ENCODE results near the gene DENND5A.

Gene DENND5A

DNA sequence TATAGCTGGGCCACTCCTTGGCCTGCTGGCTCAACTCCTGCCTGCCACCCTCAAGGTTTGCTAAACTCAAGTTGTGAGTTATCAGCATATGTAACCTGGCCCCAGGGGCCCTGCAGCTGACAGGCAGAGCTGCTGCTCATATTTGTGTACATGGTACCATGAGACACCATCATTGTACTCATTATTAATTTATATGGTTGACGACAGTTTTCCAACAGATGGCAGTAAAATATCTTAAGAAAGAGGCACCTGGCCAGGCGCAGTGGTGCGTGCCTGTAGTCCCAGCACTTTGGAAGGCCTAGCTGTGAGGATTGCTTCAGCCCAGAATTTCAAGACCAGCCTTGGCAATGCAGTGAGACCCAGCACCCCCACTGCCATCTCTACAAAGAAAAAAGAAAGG is 11.4 kb upstream of the DENND5A start:
- peaks cover 16% of the 10 kb centered on the region for H3K4me1 Mint-ChIP-seq
- H3K4me3 Mint-ChIP-seq = no peak overlapping the region
- peaks cover 34% of the 10 kb centered on the region for H3K36me3 Mint-ChIP-seq (ENCODE audit: low read depth)
- TF ChIP-seq, protein P1, sequence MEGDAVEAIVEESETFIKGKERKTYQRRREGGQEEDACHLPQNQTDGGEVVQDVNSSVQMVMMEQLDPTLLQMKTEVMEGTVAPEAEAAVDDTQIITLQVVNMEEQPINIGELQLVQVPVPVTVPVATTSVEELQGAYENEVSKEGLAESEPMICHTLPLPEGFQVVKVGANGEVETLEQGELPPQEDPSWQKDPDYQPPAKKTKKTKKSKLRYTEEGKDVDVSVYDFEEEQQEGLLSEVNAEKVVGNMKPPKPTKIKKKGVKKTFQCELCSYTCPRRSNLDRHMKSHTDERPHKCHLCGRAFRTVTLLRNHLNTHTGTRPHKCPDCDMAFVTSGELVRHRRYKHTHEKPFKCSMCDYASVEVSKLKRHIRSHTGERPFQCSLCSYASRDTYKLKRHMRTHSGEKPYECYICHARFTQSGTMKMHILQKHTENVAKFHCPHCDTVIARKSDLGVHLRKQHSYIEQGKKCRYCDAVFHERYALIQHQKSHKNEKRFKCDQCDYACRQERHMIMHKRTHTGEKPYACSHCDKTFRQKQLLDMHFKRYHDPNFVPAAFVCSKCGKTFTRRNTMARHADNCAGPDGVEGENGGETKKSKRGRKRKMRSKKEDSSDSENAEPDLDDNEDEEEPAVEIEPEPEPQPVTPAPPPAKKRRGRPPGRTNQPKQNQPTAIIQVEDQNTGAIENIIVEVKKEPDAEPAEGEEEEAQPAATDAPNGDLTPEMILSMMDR (IDR thresholded peaks at IDR 0.05; ENCODE audit: unreplicated experiment in 3 of 3) = no peak
- no peaks in the 10 kb centered on the region for H3K9me3 Mint-ChIP-seq
- no peaks in the 10 kb centered on the region for H3K27me3 Mint-ChIP-seq (ENCODE audit: low read depth)
- no peak overlapping the region for H3K27ac Mint-ChIP-seq

- H3K4me3 Mint-ChIP-seq = no peak overlapping the region
- H3K9me3 Mint-ChIP-seq = no peaks in the 10 kb centered on the region
- TF ChIP-seq, protein P1 (IDR thresholded peaks at IDR 0.05; ENCODE audit: unreplicated experiment in 3 of 3) = no peak
- peaks cover 15% of the 10 kb centered on the region for H3K36me3 Mint-ChIP-seq (ENCODE audit: low read depth)
- peaks cover 20% of the 10 kb centered on the region for H3K4me1 Mint-ChIP-seq
- peak overlapping the region; percentile 20 to 70 (median 29) for H3K27ac Mint-ChIP-seq
- H3K27me3 Mint-ChIP-seq (ENCODE audit: low read depth) = no peaks in the 10 kb centered on the region
Observed at GRCh38 chr11:9274499-9275258, 9.5 kb upstream of the DENND5A start.

DNA sequence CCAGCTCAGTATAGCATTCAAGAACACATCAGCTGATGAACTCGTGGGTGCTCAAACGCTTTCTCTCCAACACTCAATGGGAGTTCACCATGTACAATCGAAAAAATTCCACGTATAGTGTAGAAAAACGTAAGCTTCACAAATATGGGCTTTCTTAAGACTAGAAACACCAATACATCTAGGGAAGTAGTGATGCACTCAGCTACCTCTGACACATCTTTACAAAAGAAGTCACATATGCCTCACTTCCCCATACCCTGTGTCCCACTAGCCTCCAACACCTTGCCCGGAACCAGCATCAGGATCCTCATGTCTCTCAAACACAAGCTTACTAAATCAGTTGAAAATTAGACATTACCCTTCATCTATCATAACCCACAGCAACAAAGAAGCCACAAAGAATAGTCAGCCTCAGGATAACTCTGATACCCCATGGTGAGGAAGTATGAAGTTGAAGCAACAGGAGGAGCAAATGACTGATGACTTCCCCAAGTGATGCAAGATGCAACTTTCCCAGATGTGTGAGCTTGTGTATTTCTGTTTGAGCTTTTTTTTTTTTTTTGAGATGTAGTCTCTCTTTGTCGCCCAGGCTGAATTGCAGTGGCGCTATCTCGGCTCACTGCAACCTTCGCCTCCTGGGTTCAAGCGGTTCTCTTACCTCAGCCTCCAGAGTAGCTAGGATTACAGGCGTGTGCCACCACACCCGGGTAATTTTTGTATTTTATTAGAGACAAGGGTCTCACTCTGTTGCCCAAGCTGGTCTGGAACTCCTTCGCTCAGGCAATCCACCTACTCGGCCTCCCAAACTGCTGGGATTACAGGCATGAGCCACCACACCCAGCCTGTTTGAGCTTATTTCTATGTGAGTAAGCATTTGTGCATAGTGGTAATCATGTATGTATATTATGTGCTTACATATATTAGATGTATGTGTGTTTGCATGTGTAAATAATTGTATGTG is 8.5 kb upstream of the DENND5A start:
- Mint-ChIP-seq H3K27ac (peak overlapping the region in 2 of 3 experiments; percentile 4 to 29), H3K36me3 (ENCODE audit: low read depth) (peaks cover 15% of the 10 kb centered on the region), H3K27me3 (ENCODE audit: low read depth) (no peaks in the 10 kb centered on the region), H3K4me3 (no peak overlapping the region), H3K4me1 (peaks cover 25% of the 10 kb centered on the region), H3K9me3 (no peaks in the 10 kb centered on the region)
- TF ChIP-seq, protein P1 (IDR thresholded peaks at IDR 0.05; ENCODE audit: unreplicated experiment in 3 of 3) = no peak

GRCh38 chr11:9269492-9270013 is 4.4 kb upstream of the DENND5A start:
- H3K36me3 Mint-ChIP-seq (ENCODE audit: low read depth) = no peaks in the 10 kb centered on the region
- H3K9me3 Mint-ChIP-seq = no peaks in the 10 kb centered on the region

GRCh38 chr11:9267680-9268079 is 2.5 kb upstream of the DENND5A start:
- no peaks in the 10 kb centered on the region for H3K27me3 Mint-ChIP-seq (ENCODE audit: low read depth)
- H3K27ac Mint-ChIP-seq = no peak overlapping the region
- peaks cover 36% of the 10 kb centered on the region for H3K4me1 Mint-ChIP-seq
- H3K9me3 Mint-ChIP-seq = no peaks in the 10 kb centered on the region
- TF ChIP-seq, protein P1 (IDR thresholded peaks at IDR 0.05; ENCODE audit: unreplicated experiment in 3 of 3) = no peak
- H3K4me3 Mint-ChIP-seq = no peak overlapping the region
- no peaks in the 10 kb centered on the region for H3K36me3 Mint-ChIP-seq (ENCODE audit: low read depth)

More at GRCh38 chr11:9269492-9270013, 4.4 kb upstream of the DENND5A start:
- TF ChIP-seq, protein P1 (IDR thresholded peaks at IDR 0.05; ENCODE audit: unreplicated experiment in 3 of 3) = no peak
- Mint-ChIP-seq H3K4me3 (peak overlapping the region in 1 of 3 experiments; percentile 20), H3K4me1 (peaks cover 33% of the 10 kb centered on the region), H3K27me3 (ENCODE audit: low read depth) (no peaks in the 10 kb centered on the region), H3K27ac (peak overlapping the region in 2 of 3 experiments; percentile 23 to 58)
